ENCODE results near the gene GNPNAT1.
"Not testable (repeated sequence)": the region's sequence is repeated elsewhere in the genome, so short reads cannot be mapped to it uniquely, and the experiment has no call there.

GNPNAT1 gene

DNA sequence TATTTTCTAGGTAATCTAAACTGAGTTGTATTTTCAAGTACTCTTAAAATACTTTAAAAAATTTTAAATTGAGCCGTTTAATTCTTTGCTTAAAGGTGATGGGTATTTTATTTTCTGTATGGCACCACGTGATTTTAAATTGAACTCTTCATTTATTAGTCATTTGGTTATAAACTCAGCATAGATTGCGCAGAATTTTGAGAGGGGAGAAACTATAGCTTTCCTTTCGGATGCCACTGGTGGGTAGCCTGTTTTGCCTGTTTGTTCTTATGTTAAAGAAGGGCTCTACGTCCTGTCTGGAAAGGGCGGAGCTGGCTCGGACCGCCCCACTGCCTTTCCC, 61.9 kb downstream of the GNPNAT1 start:
- no peak for DNase-seq (ENCODE audit: low read depth)

DNA sequence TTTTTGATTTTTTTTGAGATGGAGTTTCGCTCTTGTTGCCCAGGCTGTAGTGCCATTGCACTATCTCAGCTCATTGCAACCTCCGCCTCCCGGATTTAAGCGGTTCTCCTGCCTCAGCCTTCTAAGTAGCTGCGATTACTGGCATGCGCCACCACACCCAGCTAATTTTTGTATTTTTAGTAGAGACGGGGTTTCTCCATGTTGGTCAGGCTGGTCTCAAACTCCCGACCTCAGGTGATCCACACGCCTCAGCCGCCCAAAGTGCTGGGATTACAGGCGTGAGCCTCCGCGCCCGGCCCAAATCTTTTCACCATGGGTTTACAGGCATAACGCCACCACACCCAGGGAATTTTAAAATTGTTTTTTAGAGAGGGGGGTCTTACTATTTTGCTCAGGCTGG, 62.4 kb downstream of the GNPNAT1 start:
- not testable (repeated sequence) for DNase-seq (ENCODE audit: low read depth)

DNA sequence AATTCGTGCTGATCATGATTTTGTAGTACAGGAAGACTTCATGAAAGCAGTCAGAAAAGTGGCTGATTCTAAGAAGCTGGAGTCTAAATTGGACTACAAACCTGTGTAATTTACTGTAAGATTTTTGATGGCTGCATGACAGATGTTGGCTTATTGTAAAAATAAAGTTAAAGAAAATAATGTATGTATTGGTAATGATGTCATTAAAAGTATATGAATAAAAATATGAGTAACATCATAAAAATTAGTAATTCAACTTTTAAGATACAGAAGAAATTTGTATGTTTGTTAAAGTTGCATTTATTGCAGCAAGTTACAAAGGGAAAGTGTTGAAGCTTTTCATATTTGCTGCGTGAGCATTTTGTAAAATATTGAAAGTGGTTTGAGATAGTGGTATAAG, 63.9 kb downstream of the GNPNAT1 start:
- not testable (repeated sequence) for DNase-seq (ENCODE audit: low read depth)

Measured in iris pigment epithelial cell (primary cell).